K562 (cell line): ENCODE results near the gene CDYL. TPM values are rescaled to one million over a fixed set of nuclear protein-coding genes. Genes with fewer than 3 reads are reported as not detected.
A peak's percentile ranks its signal among the peaks of the same experiment; 100 is the strongest.

Source experiments
- ATAC-seq: fragments of 200-7000 bp; cut with Tn5 transposase; 3 replicates; pipeline ENCODE4 v1.9.1; 2020; ENCODE audit warnings: moderate library complexity
- BruUV-seq: library from RNA; stranded (reverse); fragments of 400-500 nt; replicated peaks from 2 replicates; lab custom pipeline; 2021; lab: Mats Ljungman, UMichigan
- CTCF ChIA-PET: fragments of 300-600 bp; formaldehyde crosslinking; extraction: SDS; loops from one replicate; lab custom pipeline; 2021; ENCODE audit warnings: low intra/inter-chr PET ratio; lab: Yijun Ruan, JAX
- POLR2A ChIA-PET: fragments of 300-600, 350-650 bp; sonication (Branson Sonifier 250); formaldehyde crosslinking; extraction: SDS; loops from one replicate; lab custom pipeline; 2021; ENCODE audit warnings: antibody characterized with exemption, inconsistent platforms; lab: Yijun Ruan, JAX
- DNase-seq, 4 experiments: peaks; one replicate each; pipeline versions ENCODE4 v3.0.0 to v3.0.0-alpha.2; 2011 to 2018; ENCODE audit warnings: low spot score in 3 of 4, mixed read lengths in 3 of 4; ENCODE audit errors: extremely low read depth in 1 of 4
- FAIRE-seq: peaks from 2 replicates; lab custom pipeline; 2011; peaks lifted over from hg19 to GRCh38; lab: Jason Lieb, UNC
- H2AFZ ChIP-seq: 2 replicates; pipeline ENCODE4 v1.6.0; 2011; ENCODE audit warnings: low read depth, low read length, control low read depth, inconsistent platforms
- H3K27ac ChIP-seq: fragments of 200-600 bp; 3 replicates; pipeline ENCODE4 v1.8.0; 2011; ENCODE audit warnings: low read depth, mild to moderate bottlenecking, control low read depth, inconsistent platforms, low read length, moderate library complexity, mixed read lengths; ENCODE audit errors: extremely low read depth
- H3K27me3 ChIP-seq, 2 experiments: fragments of 300-600 bp in 1 of 2; 2 replicates in 1 of 2; 3 replicates in 1 of 2; pipeline versions ENCODE4 v1.6.0 to v1.8.0; 2011; ENCODE audit warnings: inconsistent platforms in 2 of 2, low read length in 2 of 2, mild to moderate bottlenecking in 1 of 2, mixed read lengths in 1 of 2, moderate library complexity in 1 of 2; ENCODE audit not compliant: control insufficient read depth in 2 of 2, insufficient read depth in 2 of 2
- H3K36me3 ChIP-seq: fragments of 300-600 bp; 3 replicates; pipeline ENCODE4 v1.8.0; 2011; ENCODE audit warnings: mild to moderate bottlenecking, low read length, inconsistent platforms; ENCODE audit not compliant: control insufficient read depth, insufficient read depth
- H3K4me1 ChIP-seq, 2 experiments: fragments of 200-600 bp in 1 of 2; replicated peaks in 1 of 2; 2 replicates in 1 of 2; 3 replicates in 1 of 2; pipeline versions ENCODE4 v1.5.1 to v1.8.0; 2011; ENCODE audit warnings: inconsistent platforms in 2 of 2, low read length in 2 of 2, mild to moderate bottlenecking in 1 of 2, mixed read lengths in 1 of 2, moderate library complexity in 1 of 2; ENCODE audit not compliant: control insufficient read depth in 2 of 2, insufficient read depth in 2 of 2
- H3K4me2 ChIP-seq: 2 replicates; pipeline ENCODE4 v1.6.1; 2011; ENCODE audit warnings: low read length, control low read depth, inconsistent platforms, mixed read lengths; ENCODE audit not compliant: insufficient read depth
- H3K4me3 ChIP-seq: fragments of 200-600 bp; sonication (generic), shearing (Covaris generic); 2 replicates; pipeline ENCODE4 v1.5.1; 2016; ENCODE audit warnings: control low read depth, inconsistent platforms
- H3K79me2 ChIP-seq: fragments of 200-600 bp; 3 replicates; pipeline ENCODE4 v1.8.0; 2011; ENCODE audit warnings: low read length, inconsistent platforms; ENCODE audit not compliant: control insufficient read depth, insufficient read depth
- H3K9ac ChIP-seq, 2 experiments: 2 replicates each; pipeline versions ENCODE4 v1.6.0 to v1.6.1; 2011; ENCODE audit warnings: low read depth in 2 of 2, low read length in 2 of 2, control low read depth in 1 of 2, inconsistent platforms in 1 of 2, mild to moderate bottlenecking in 1 of 2, mixed read lengths in 1 of 2; ENCODE audit not compliant: insufficient read depth in 1 of 2
- H3K9me1 ChIP-seq: one replicate; pipeline ENCODE4 v1.6.0; 2011; ENCODE audit warnings: inconsistent platforms, mild to moderate bottlenecking, low read length, moderate library complexity; ENCODE audit not compliant: control insufficient read depth, insufficient read depth
- H3K9me3 ChIP-seq: replicated peaks from 2 replicates; pipeline ENCODE4 v1.5.1; 2011; ENCODE audit warnings: low read depth, low read length, inconsistent platforms; ENCODE audit not compliant: control insufficient read depth, insufficient read depth
- H4K20me1 ChIP-seq: replicated peaks from 2 replicates; pipeline ENCODE4 v1.6.1; 2011; ENCODE audit warnings: low read length, inconsistent platforms, mixed read lengths; ENCODE audit not compliant: control insufficient read depth, insufficient read depth
- FOSL1 ChIP-seq: fragments of 200-800 bp; sonication (Bioruptor generic); conservative IDR thresholded peaks from 2 replicates; pipeline ENCODE4 v1.6.1; 2016; ENCODE audit warnings: missing genetic modification characterization, missing compliant biosample characterization
- KAT8 ChIP-seq: fragments of 450-650 bp; IDR thresholded peaks from 2 replicates; pipeline ENCODE4 v1.6.1; 2016; ENCODE audit warnings: low read depth, mild to moderate bottlenecking
- ZNF165 ChIP-seq: fragments of 250-450 bp; sonication (Bioruptor Pico); IDR thresholded peaks from 2 replicates; pipeline ENCODE4 v1.4.0; 2020; ENCODE audit warnings: borderline replicate concordance
- ZNF507 ChIP-seq: conservative IDR thresholded peaks from 2 replicates; pipeline ENCODE4 v1.6.1; 2017; ENCODE audit warnings: missing genetic modification characterization, missing compliant biosample characterization
- WGBS: fragments of 100-300 bp; shearing (Covaris generic); methylation state at CpG from one replicate; pipeline ENCODE4 v1.1.6; 2016; ENCODE audit warnings: low coverage, mixed read lengths; ENCODE audit not compliant: insufficient coverage; ENCODE audit errors: missing lambda C conversion rate; 5-methylcytosine and 5-hydroxymethylcytosine counted together
- in situ Hi-C: fragments of 300-500 bp; cut with MboI; formaldehyde crosslinking; loops from 4 replicates; pipeline ENCODE4 v1.15.0; 2018; ENCODE audit warnings: inconsistent platforms, mixed read lengths
- intact Hi-C: fragments of 100-400 bp; cut with micrococcal nuclease; formaldehyde crosslinking; loops from 2 replicates; pipeline ENCODE4 v1.14.2; 2022
- polyA plus RNA-seq, 8 experiments: library from polyadenylated mRNA; depleted of rRNA in 4 of 8; stranded (reverse) in 5 of 8; unstranded in 3 of 8; fragments of >200 nt; fragmentation: Nextera tagmentation in 2 of 8; fragmentation: Illumina TruSeq in 1 of 8; extraction: Ambion mirVana in 2 of 8; extraction: Trizol in 1 of 8; gene quantifications; 2 replicates each; pipeline versions ENCODE4 v1.2.1 to v1.2.3, GENCODE V29; 2011 to 2014; ENCODE audit warnings: inconsistent platforms in 1 of 8, missing spikeins in 1 of 8
- total RNA-seq, 7 experiments: library from RNA; depleted of rRNA in 6 of 7; stranded (reverse); fragments of >200 nt in 6 of 7; fragmentation: Illumina TruSeq in 2 of 7; extraction: Trizol in 2 of 7; gene quantifications; 2 replicates each; pipeline versions ENCODE4 v1.2.1 to v1.2.3, GENCODE V29; 2011 to 2021; ENCODE audit warnings: low replicate concordance in 1 of 7

The CDYL gene
- total and polyA plus RNA-seq, 9 of the 15 experiments (the other 6 are each of a cell fraction or from before 2014, with no cell fraction given) = 8.1 to 45.8 (median 40.8) TPM

DNA sequence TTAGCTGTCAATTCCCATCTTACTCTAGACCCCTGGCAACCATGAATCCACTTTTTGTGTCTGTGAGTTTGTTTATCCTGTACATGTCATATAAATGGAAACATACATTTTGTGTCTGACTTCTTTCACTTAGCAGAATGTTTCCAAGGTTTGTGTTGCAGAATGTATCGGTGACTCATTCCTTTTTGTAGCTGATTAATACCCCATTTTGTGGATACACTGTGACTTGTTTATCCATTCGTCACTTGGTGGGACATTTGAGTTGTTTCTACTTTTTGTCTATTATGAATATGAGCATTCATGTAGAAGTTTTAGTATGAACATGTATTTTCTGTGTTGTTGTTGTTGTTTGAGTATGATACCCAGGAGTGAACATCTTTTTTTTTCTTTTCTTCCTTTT is 21.4 kb downstream of the CDYL start:
- Histone ChIP-seq H3K9me3 (no peaks in the 10 kb centered on the region), H3K4me1 (peaks cover 5 to 14% of the 10 kb centered on the region in 2 experiments; a peak in 4 of 5 replicates), H4K20me1 (peaks cover 29% of the 10 kb centered on the region), H3K9me1 (peaks cover 6% of the 10 kb centered on the region), H3K27ac (no peak overlapping the region), H3K36me3 (no peaks in the 10 kb centered on the region), H3K9ac (no peak overlapping the region), H3K4me3 (no peak overlapping the region), H3K27me3 (no peaks in the 10 kb centered on the region), H2AFZ (no peak overlapping the region), H3K79me2 (peaks cover 100% of the 10 kb centered on the region), H3K4me2 (no peak overlapping the region)
- CTCF ChIA-PET = no interaction called here
- in situ Hi-C loops = no loop called here
- ATAC-seq (no peak), DNase-seq (no peak), FAIRE-seq (no peak)
- intact Hi-C loops = no loop called here
- TF ChIP-seq KAT8 (no peak), FOSL1 (tag) (0 out of 2 replicates have a peak, but pooled peaks have one; percentile 16)
- 75% methylated on average over 2 of the region's 2 CpGs for WGBS
- POLR2A ChIA-PET = interaction anchor here (1.5 kb wide), 1 partner anchor 9 kb away, joined by 6 read pairs; no protein-coding TSS in a partner anchor
- BruUV-seq = no TSS peak

DNA sequence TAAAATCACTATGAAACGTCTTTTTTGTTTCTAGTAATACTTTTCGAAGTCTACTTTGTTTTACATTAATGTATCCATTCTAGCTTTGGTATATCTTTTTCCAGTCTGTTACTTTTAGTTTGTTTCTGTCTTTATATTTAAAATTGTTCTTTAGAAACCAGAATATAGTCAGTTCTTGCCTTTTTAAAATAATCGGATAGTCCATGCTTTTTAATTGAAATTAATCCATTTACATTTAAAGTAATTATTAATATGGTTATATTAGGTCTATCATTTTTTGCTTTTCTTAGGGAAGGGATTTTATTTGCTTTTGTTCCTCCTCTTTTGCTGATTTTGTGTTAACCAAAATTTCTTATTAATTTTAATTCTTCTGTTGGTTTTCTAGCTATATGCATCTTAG is 23.7 kb downstream of the CDYL start:
- POLR2A ChIA-PET = interaction anchor here (1.2 to 2.8 kb wide), 4 partner anchors 9 to 20 kb away, joined by 3 to 11 read pairs (median 7); no protein-coding TSS in a partner anchor
- peaks cover 6% of the 10 kb centered on the region for H3K9me1 ChIP-seq
- CTCF ChIA-PET = no interaction called here
- no peaks in the 10 kb centered on the region for H3K9me3 ChIP-seq
- H3K79me2 ChIP-seq = peaks cover 99% of the 10 kb centered on the region
- in situ Hi-C loops = no loop called here
- H3K27ac ChIP-seq = no peak overlapping the region
- peaks cover 7 to 14% of the 10 kb centered on the region in 2 experiments; a peak in 3 of 5 replicates for H3K4me1 ChIP-seq
- no peaks in the 10 kb centered on the region for H3K36me3 ChIP-seq
- DNase-seq (no peak), FAIRE-seq (no peak), ATAC-seq (no peak)
- 78% methylated on average over 3 of the region's 3 CpGs for WGBS
- H3K4me2 ChIP-seq = no peak overlapping the region
- peak; percentile 97 for TF ChIP-seq ZNF507 (tag)
- no peak for TF ChIP-seq ZNF165 (CRISPR knock-in tag)
- H3K27me3 ChIP-seq = no peaks in the 10 kb centered on the region
- no TSS peak for BruUV-seq
- peaks cover 26% of the 10 kb centered on the region for H4K20me1 ChIP-seq
- H3K9ac ChIP-seq = no peak overlapping the region
- H3K4me3 ChIP-seq = no peak overlapping the region
- no peak overlapping the region for H2AFZ ChIP-seq
- intact Hi-C loops = no loop called here
